Muscle of leg (tissue), 9 donors: Measurements from ENCODE around the gene SLN. TPM values are rescaled to one million over a fixed set of nuclear protein-coding genes. Genes with fewer than 3 reads are reported as not detected.

Source experiments
- polyA plus RNA-seq, 8 donors: library from polyadenylated mRNA; unstranded; fragments of 120-200 nt; gene quantifications; one replicate each; pipeline versions ENCODE4 v1.2.1 to v1.2.3, GENCODE V29; 2013; ENCODE audit warnings: inconsistent platforms in 1 of 8, low replicate concordance in 1 of 8; ENCODE audit not compliant: insufficient read length in 8 of 8, insufficient read depth in 1 of 8
- total RNA-seq: library from RNA; stranded (reverse); fragments of 120-200 nt; gene quantifications from one replicate; pipeline ENCODE4 v1.2.4, GENCODE V29; 2013

Gene SLN
- total and polyA plus RNA-seq, 9 donors: 1,125 to 3,037 (median 2,095) TPM

Other genes with a start within 250 kb of the SLN start
- gene ALKBH8, start 146.3 kb downstream of the SLN start, total RNA-seq: 8.8 TPM
- gene ALKBH8, start 146.3 kb downstream of the SLN start, polyA plus RNA-seq: 1 to 10 TPM; 5.7 to 8.3 (median 6.9) TPM
- 4.3 TPM for gene ELMOD1, start 120.9 kb downstream of the SLN start, total RNA-seq
- 10 to 100 TPM in 1 of 8 donors, 1 to 10 TPM in 7; 1.9 to 11.4 (median 4.9) TPM for gene ELMOD1, start 120.9 kb downstream of the SLN start, polyA plus RNA-seq
- 5.5 TPM for gene SLC35F2, start 146.7 kb upstream of the SLN start, total RNA-seq
- 1 to 10 TPM; 2.9 to 5.1 (median 4.1) TPM for gene SLC35F2, start 146.7 kb upstream of the SLN start, polyA plus RNA-seq
- 0.58 TPM for gene RAB39A, start 216.4 kb upstream of the SLN start, total RNA-seq
- under 1 TPM; 0.32 to 0.81 (median 0.46) TPM for gene RAB39A, start 216.4 kb upstream of the SLN start, polyA plus RNA-seq